Measurements from ENCODE around the gene RSBN1L.
"Not testable (repeated sequence)": the region's sequence is repeated elsewhere in the genome, so short reads cannot be mapped to it uniquely, and the experiment has no call there.

Gene RSBN1L

GRCh38 chr7:77690289-77690688, 6.0 kb upstream of the RSBN1L start:
- DNase-seq: no peak

- no peak for DNase-seq
Measured at GRCh38 chr7:77691892-77692491, 4.3 kb upstream of the RSBN1L start.

GRCh38 chr7:77693830-77694583, 2.3 kb upstream of the RSBN1L start:
- no peak for DNase-seq

- DNase-seq: peak; percentile 51
Measured at GRCh38 chr7:77696643-77697534, 630 bp downstream of the RSBN1L start.

GRCh38 chr7:77697535-77697831, 1.2 kb downstream of the RSBN1L start:
- no peak for DNase-seq

GRCh38 chr7:77698042-77698625, 1.9 kb downstream of the RSBN1L start:
- no peak for DNase-seq

- DNase-seq: no peak
Measured at GRCh38 chr7:77699056-77699455, 2.8 kb downstream of the RSBN1L start.

- DNase-seq: no peak
Measured at GRCh38 chr7:77702513-77702912, 6.3 kb downstream of the RSBN1L start.

GRCh38 chr7:77702968-77703472, 6.8 kb downstream of the RSBN1L start:
- no peak for DNase-seq

- not testable (repeated sequence) for DNase-seq
Measured at GRCh38 chr7:77703669-77704068, 7.4 kb downstream of the RSBN1L start.

GRCh38 chr7:77707504-77707992, 11.3 kb downstream of the RSBN1L start:
- DNase-seq: no peak

GRCh38 chr7:77710067-77710466, 13.8 kb downstream of the RSBN1L start:
- no peak for DNase-seq

GRCh38 chr7:77710861-77711260, 14.6 kb downstream of the RSBN1L start:
- DNase-seq: no peak

- no peak for DNase-seq
Measured at GRCh38 chr7:77714195-77714594, 17.9 kb downstream of the RSBN1L start.

- DNase-seq: not testable (repeated sequence)
Measured at GRCh38 chr7:77714931-77715330, 18.7 kb downstream of the RSBN1L start.

GRCh38 chr7:77716804-77717203, 20.5 kb downstream of the RSBN1L start:
- DNase-seq: no peak

GRCh38 chr7:77717566-77717965, 21.3 kb downstream of the RSBN1L start:
- not testable (repeated sequence) for DNase-seq

- DNase-seq: no peak
Measured at GRCh38 chr7:77727527-77727926, 31.3 kb downstream of the RSBN1L start.

GRCh38 chr7:77727936-77728701, 31.9 kb downstream of the RSBN1L start:
- no peak for DNase-seq

GRCh38 chr7:77729574-77730348, 33.5 kb downstream of the RSBN1L start:
- DNase-seq: no peak

- DNase-seq: no peak
Measured at GRCh38 chr7:77731716-77732115, 35.5 kb downstream of the RSBN1L start.
